HG03045 (cell line): Measurements from ENCODE around the gene CMTM5.

ENCODE experiments used
- ATAC-seq: cut with Tn5 transposase; IDR thresholded peaks from one replicate; pipeline ENCODE4 v1.9.1; 2021; ENCODE audit warnings: mild to moderate bottlenecking, moderate library complexity; ENCODE audit not compliant: unreplicated experiment

Gene CMTM5

DNA sequence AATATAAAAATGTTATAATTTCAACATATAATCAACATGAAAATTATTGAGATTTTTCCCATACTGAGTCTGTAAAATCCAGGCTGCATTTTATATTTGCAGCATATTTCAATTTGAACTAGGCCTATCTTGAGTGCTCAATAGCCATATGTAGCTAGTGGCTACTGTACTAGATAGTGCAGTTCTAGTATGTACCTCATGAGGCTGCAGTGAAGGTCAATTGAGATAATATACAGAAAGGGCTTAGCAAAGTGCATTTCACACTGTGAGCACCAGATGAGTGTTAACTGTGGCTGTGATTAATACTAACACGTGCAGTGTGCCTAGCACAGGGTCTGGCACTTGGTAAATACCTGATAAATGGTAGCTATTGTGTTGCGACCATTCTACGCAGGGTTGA is 18.8 kb upstream of the CMTM5 start:
- no peak for ATAC-seq

GRCh38 chr14:23358553-23359166 is 18.2 kb upstream of the CMTM5 start:
- no peak for ATAC-seq

GRCh38 chr14:23359167-23359626 is 17.6 kb upstream of the CMTM5 start:
- no peak for ATAC-seq

GRCh38 chr14:23359722-23360447 is 17.0 kb upstream of the CMTM5 start:
- ATAC-seq: no peak

- ATAC-seq: no peak
These were observed 16.4 kb upstream of the CMTM5 start for GRCh38 chr14:23360496-23360895.

GRCh38 chr14:23361320-23361719 is 15.5 kb upstream of the CMTM5 start:
- ATAC-seq: no peak

GRCh38 chr14:23361763-23362162 is 15.1 kb upstream of the CMTM5 start:
- no peak for ATAC-seq

GRCh38 chr14:23362200-23362599 is 14.6 kb upstream of the CMTM5 start:
- no peak for ATAC-seq

DNA sequence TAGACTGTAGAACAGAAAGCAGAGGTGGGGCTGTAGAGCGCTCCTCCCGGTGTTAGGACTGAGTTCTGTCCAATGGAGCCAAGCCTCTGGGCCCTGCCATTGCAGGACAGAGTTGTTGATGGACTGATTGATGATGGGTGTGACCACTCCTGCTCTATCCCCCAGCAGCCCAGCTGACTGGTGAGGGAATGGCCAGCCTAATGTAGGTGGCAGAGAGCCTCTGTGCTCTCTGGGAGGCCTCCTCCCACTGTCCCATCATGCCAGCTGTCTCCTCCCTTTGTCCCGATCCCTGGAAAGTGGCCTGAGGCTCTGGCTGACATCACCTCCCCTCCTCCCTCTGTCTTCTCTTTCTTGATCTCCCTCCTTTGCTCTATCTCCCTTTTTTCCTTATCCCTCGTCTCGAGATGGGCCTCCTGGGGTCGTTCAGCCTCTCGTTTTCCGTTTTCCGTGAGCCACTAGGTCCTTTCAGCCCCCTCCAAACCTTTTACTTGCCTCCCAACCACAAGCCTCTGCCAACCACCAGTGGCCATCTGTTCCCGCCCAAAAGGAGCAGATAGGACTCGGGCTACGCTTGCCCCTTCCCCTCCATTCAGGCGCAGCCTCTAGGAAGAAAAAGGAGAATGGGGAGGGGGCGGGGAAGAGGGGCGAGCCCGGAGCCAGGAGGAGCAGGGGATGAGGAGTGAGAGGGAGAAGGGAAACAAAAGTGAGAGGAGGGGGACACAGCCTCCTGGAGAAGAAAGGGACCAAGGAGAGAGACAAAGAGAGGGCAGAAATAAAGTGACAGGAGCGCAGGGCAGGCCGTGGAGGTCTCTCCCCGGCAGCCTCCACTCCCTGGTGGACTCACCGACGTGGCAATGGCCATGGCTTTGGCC is 12.4 kb upstream of the CMTM5 start:
- no peak for ATAC-seq

- ATAC-seq: no peak
These were observed 11.7 kb upstream of the CMTM5 start, which contains the start of gene EFS for GRCh38 chr14:23365036-23365731. Gene EFS, minus strand, starts transcription at chr14:23365172. Its CDS starts 147 bp downstream, at chr14:23365025.

DNA sequence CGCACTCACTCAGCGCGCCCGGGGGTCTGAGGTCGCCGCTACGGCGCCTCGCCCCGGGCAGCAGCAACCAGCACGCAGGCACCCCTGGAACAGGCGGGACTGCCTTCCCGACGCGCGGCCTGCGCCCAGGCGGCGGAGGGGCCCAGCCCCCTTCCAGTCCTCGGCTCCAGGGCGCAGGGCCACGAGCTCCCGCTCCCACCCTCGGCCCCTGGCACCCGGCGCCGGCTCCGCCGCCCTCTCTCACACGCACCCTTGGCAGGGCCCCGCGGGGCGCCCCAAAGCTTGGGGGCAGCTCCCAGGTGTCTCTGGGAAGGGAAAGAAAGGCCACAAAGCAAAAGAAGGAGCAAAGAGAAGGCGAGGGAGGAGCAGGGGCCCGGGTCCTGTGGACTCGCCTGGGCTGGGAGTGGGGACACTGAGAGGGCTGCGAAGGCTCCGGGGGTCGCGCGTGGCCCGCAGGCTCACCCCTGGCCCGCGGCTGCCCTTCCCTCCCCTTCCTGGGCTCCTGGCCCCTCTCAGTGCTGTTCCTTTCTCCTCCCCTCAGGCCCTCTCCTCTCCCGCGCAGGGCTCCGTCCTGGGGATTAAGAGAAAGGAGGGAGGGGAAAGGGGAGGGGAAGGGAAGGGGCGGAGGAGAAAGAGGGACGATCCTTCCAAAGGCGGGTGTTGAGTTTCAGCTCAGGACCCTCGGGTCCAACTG is 11.0 kb upstream of the CMTM5 start:
- no peak for ATAC-seq

GRCh38 chr14:23366426-23366921 is 10.4 kb upstream of the CMTM5 start:
- no peak for ATAC-seq

DNA sequence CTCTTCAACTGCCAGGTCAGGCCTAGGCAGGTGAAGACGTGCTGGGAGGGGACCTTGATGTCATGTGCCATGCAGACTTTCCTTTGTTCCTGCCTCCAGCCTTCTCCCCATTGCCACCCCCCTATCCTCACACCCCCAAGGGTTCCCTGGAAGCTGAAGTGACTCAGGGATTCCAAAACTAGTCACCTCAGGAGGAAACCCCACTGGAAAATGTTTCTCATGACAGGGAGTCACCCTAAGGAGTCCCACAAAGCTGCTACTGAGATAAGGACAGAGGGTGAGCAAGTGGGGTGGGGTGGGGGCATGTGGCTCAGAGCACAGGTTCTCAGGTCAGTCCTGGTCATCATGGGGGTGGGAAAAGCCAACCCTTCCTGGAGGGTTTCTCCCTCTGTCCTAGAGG is 6.6 kb upstream of the CMTM5 start:
- ATAC-seq: no peak

- ATAC-seq: no peak
These were observed 5.0 kb upstream of the CMTM5 start for GRCh38 chr14:23371865-23372264.

DNA sequence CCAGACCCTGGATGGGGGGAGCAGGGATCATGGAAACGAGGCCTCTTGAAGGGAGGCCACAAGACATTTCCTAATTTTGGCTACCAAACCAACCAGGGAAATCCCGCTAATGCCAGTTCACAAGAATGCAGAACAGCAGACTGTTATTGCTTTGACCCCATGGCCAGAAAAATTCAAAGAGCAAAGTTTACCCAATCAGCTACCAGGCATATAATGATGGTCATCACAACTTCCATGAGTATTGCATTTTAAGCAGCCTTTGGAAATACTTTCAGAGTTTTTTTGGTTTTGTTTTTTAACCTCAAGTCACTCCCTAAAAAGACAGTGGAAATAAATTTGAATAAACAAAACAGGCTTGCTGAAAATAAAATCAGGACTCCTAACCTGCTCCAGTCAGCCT is 4.3 kb upstream of the CMTM5 start, which contains the start of gene IL25:
Gene IL25, plus strand, starts transcription at position 301 of the 400 bp plus-strand sequence.
- no peak for ATAC-seq

GRCh38 chr14:23373041-23373440 is 3.8 kb upstream of the CMTM5 start:
- no peak for ATAC-seq

- ATAC-seq: no peak
These were observed 1.2 kb upstream of the CMTM5 start for GRCh38 chr14:23375527-23376251.

GRCh38 chr14:23377198-23377550 is 328 bp downstream of the CMTM5 start:
- no peak for ATAC-seq
